Measurements from ENCODE around the gene TMEM132E.
A peak's percentile ranks its signal among the peaks of the same experiment; 100 is the strongest.

The TMEM132E gene

GRCh38 chr17:34598161-34598776 lies 18.9 kb downstream of the TMEM132E start:
- CTCF ChIA-PET = interaction anchor here (1.0 to 1.7 kb wide), 3 partner anchors 11 to 56 kb away, joined by 3 to 6 read pairs (median 4); no protein-coding TSS in a partner anchor
- Histone ChIP-seq H3K36me3 (ENCODE audit: control insufficient read depth in 2 of 2, insufficient read depth in 1 of 2, low read length in 2 of 2) (no peaks in the 10 kb centered on the region), H3K4me1 (ENCODE audit: control insufficient read depth, insufficient read depth, low read length) (peaks cover 3% of the 10 kb centered on the region; the same call in 1 of the 2 replicates), H3K9me3 (ENCODE audit: control insufficient read depth, insufficient read depth, low read depth, low read length) (no peaks in the 10 kb centered on the region), H3K27ac (ENCODE audit: extremely low read depth, low read depth, low read length) (no peak overlapping the region), H3K4me3 (ENCODE audit: low read depth, low read length) (no peak overlapping the region)
- no peak for TF ChIP-seq PRDM6 (tag by site-specific recombination; IDR thresholded peaks at IDR 0.05)
- TF ChIP-seq ZBTB20 (tag by site-specific recombination; IDR thresholded peaks at IDR 0.05) = no peak
- peak; percentile 59 for TF ChIP-seq ZFHX2 (tag by site-specific recombination; conservative IDR thresholded peaks at IDR 0.05)
- TF ChIP-seq GLIS2 (tag by site-specific recombination; IDR thresholded peaks at IDR 0.05) = 0 out of 2 replicates have a peak, but pooled peaks have one; percentile 13
- no peak for TF ChIP-seq ZNF23 (tag by site-specific recombination; IDR thresholded peaks at IDR 0.05; ENCODE audit: borderline replicate concordance)
- peak; percentile 98 for TF ChIP-seq PRDM10 (tag by site-specific recombination; IDR thresholded peaks at IDR 0.05)
- TF ChIP-seq EGR2 (tag by site-specific recombination; IDR thresholded peaks at IDR 0.05; ENCODE audit: low read depth) = peak; percentile 68; the same call in 1 of the 2 replicates
- TF ChIP-seq SP7 (tag by site-specific recombination; IDR thresholded peaks at IDR 0.05) = peak; percentile 91
- peak; percentile 76; the same call in 1 of the 2 replicates for TF ChIP-seq KLF17 (tag by site-specific recombination; IDR thresholded peaks at IDR 0.05)
- no peak for TF ChIP-seq ZBTB6 (tag by site-specific recombination; IDR thresholded peaks at IDR 0.05)
- peak; percentile 94 for TF ChIP-seq WT1 (tag by site-specific recombination; IDR thresholded peaks at IDR 0.05)
- peak; percentile 32 for TF ChIP-seq GLIS1 (tag by site-specific recombination; IDR thresholded peaks at IDR 0.05)
- no peak for TF ChIP-seq SALL2 (tag by site-specific recombination; IDR thresholded peaks at IDR 0.05; ENCODE audit: borderline replicate concordance)
- TF ChIP-seq ZNF10 (tag by site-specific recombination; IDR thresholded peaks at IDR 0.05) = peak; percentile 95; the same call in 1 of the 2 replicates
- TF ChIP-seq ZFP69B (tag by site-specific recombination; IDR thresholded peaks at IDR 0.05) = no peak
- no peak for TF ChIP-seq TRIM28 (IDR thresholded peaks at IDR 0.05; ENCODE audit: borderline replicate concordance, low read length)
- TF ChIP-seq OSR2 (tag by site-specific recombination; IDR thresholded peaks at IDR 0.05) = peak; percentile 31; the same call in 1 of the 2 replicates
- no peak for TF ChIP-seq BCL6B (tag by site-specific recombination; IDR thresholded peaks at IDR 0.05)
- TF ChIP-seq ZEB2 (tag by site-specific recombination; IDR thresholded peaks at IDR 0.05) = no peak
- TF ChIP-seq SP2 (tag by site-specific recombination; IDR thresholded peaks at IDR 0.05) = peak; percentile 38; the same call in 1 of the 2 replicates
- no peak for TF ChIP-seq ZNF155 (tag by site-specific recombination; IDR thresholded peaks at IDR 0.05)
- 0 out of 2 replicates have a peak, but pooled peaks have one; percentile 43 for TF ChIP-seq KLF1 (tag by site-specific recombination; IDR thresholded peaks at IDR 0.05)
- TF ChIP-seq ZIC2 (tag by site-specific recombination; IDR thresholded peaks at IDR 0.05) = peak; percentile 76
- POLR2A ChIA-PET = no interaction called here

Measured in HEK293 (cell line).